H9 (cell line): ENCODE results near the gene SEMA3G. TPM values are rescaled to one million over a fixed set of nuclear protein-coding genes. Genes with fewer than 3 reads are reported as not detected.

Source experiments
- DNase-seq: peaks from one replicate; pipeline ENCODE4 v3.0.0-alpha.2; 2017
- H2AFZ ChIP-seq: one replicate; pipeline ENCODE4 v1.6.1; 2013; ENCODE audit warnings: mild to moderate bottlenecking, low read length, control low read depth, moderate library complexity
- H2AK5ac ChIP-seq: 2 replicates; pipeline ENCODE4 v1.6.1; 2013; ENCODE audit warnings: low read length, control low read depth, mixed read lengths; ENCODE audit not compliant: insufficient read length
- H2BK120ac ChIP-seq: one replicate; pipeline ENCODE4 v1.6.1; 2013; ENCODE audit warnings: low read depth, mild to moderate bottlenecking, low read length, control low read depth, inconsistent platforms; ENCODE audit not compliant: poor library complexity, severe bottlenecking
- H2BK12ac ChIP-seq: 2 replicates; pipeline ENCODE4 v1.6.1; 2013; ENCODE audit warnings: low read length, control low read depth, mixed read lengths, low read depth; ENCODE audit not compliant: insufficient read length
- H2BK15ac ChIP-seq: 2 replicates; pipeline ENCODE4 v1.6.1; 2013; ENCODE audit warnings: low read depth, low read length, control low read depth
- H2BK20ac ChIP-seq: one replicate; pipeline ENCODE4 v1.6.1; 2013; ENCODE audit warnings: low read depth, mild to moderate bottlenecking, low read length, control low read depth, inconsistent platforms; ENCODE audit not compliant: poor library complexity, severe bottlenecking
- H2BK5ac ChIP-seq: 2 replicates; pipeline ENCODE4 v1.6.1; 2013; ENCODE audit warnings: low read length, control low read depth, mixed read lengths; ENCODE audit not compliant: insufficient read length
- H3K14ac ChIP-seq: 2 replicates; pipeline ENCODE4 v1.6.1; 2013; ENCODE audit warnings: low read length, control low read depth; ENCODE audit not compliant: insufficient read depth
- H3K18ac ChIP-seq: 2 replicates; pipeline ENCODE4 v1.6.1; 2013; ENCODE audit warnings: low read depth, mild to moderate bottlenecking, mixed read lengths, low read length, control low read depth; ENCODE audit not compliant: insufficient read length
- H3K23ac ChIP-seq: 2 replicates; pipeline ENCODE4 v1.6.1; 2013; ENCODE audit warnings: low read length, control low read depth, mixed read lengths, low read depth; ENCODE audit not compliant: insufficient read length
- H3K23me2 ChIP-seq: 2 replicates; pipeline ENCODE4 v1.6.1; 2013; ENCODE audit warnings: low read depth, mild to moderate bottlenecking, mixed read lengths, low read length, control low read depth; ENCODE audit not compliant: insufficient read length, poor library complexity, severe bottlenecking
- H3K27ac ChIP-seq: 2 replicates; pipeline ENCODE4 v1.5.1; 2013; ENCODE audit warnings: low read length, control low read depth, mixed read lengths, low read depth; ENCODE audit not compliant: insufficient read length
- H3K27me3 ChIP-seq: 2 replicates; pipeline ENCODE4 v1.6.1; 2013; ENCODE audit warnings: low read length, control low read depth, inconsistent platforms; ENCODE audit not compliant: insufficient read depth
- H3K4ac ChIP-seq: 2 replicates; pipeline ENCODE4 v1.6.1; 2013; ENCODE audit warnings: low read depth, mild to moderate bottlenecking, control low read depth, inconsistent platforms, low read length, moderate library complexity
- H3K4me1 ChIP-seq: 2 replicates; pipeline ENCODE4 v1.6.1; 2013; ENCODE audit warnings: low read length, control low read depth, inconsistent platforms; ENCODE audit not compliant: insufficient read depth
- H3K4me2 ChIP-seq: 2 replicates; pipeline ENCODE4 v1.6.1; 2013; ENCODE audit warnings: low read length, control low read depth, mixed read lengths; ENCODE audit not compliant: insufficient read length, insufficient read depth
- H3K56ac ChIP-seq: 2 replicates; pipeline ENCODE4 v1.6.1; 2013; ENCODE audit warnings: low read depth, mild to moderate bottlenecking, mixed read lengths, low read length, control low read depth; ENCODE audit not compliant: insufficient read length
- H3K79me1 ChIP-seq: 2 replicates; pipeline ENCODE4 v1.6.1; 2013; ENCODE audit warnings: low read depth, mild to moderate bottlenecking, moderate library complexity, low read length, control low read depth, inconsistent platforms; ENCODE audit not compliant: insufficient read depth, poor library complexity, severe bottlenecking
- H3K79me2 ChIP-seq: 2 replicates; pipeline ENCODE4 v1.6.1; 2013; ENCODE audit warnings: low read length, control low read depth, inconsistent platforms; ENCODE audit not compliant: insufficient read depth
- H3K9ac ChIP-seq: 2 replicates; pipeline ENCODE4 v1.6.1; 2013; ENCODE audit warnings: low read length, control low read depth, mixed read lengths; ENCODE audit not compliant: insufficient read length; ENCODE audit errors: extremely low read depth
- H3K9me3 ChIP-seq: one replicate; pipeline ENCODE4 v1.6.1; 2013; ENCODE audit warnings: low read depth, low read length, inconsistent platforms; ENCODE audit not compliant: control insufficient read depth
- H3T11ph ChIP-seq: one replicate; pipeline ENCODE4 v1.6.1; 2013; ENCODE audit warnings: mild to moderate bottlenecking, low read length, control low read depth, inconsistent platforms
- H4K20me1 ChIP-seq: one replicate; pipeline ENCODE4 v1.6.1; 2013; ENCODE audit not compliant: control insufficient read depth, insufficient read length, insufficient read depth
- H4K5ac ChIP-seq: 2 replicates; pipeline ENCODE4 v1.6.1; 2013; ENCODE audit warnings: low read depth, mild to moderate bottlenecking, mixed read lengths, low read length, control low read depth; ENCODE audit not compliant: insufficient read length
- H4K8ac ChIP-seq: replicated peaks from 2 replicates; pipeline ENCODE4 v1.6.1; 2013; ENCODE audit warnings: low read length, control low read depth, mixed read lengths, low read depth; ENCODE audit not compliant: insufficient read length
- H4K91ac ChIP-seq: 2 replicates; pipeline ENCODE4 v1.6.1; 2013; ENCODE audit warnings: low read depth, mild to moderate bottlenecking, moderate library complexity, mixed read lengths, low read length, control low read depth; ENCODE audit not compliant: insufficient read length
- H3K27ac Mint-ChIP-seq, 3 experiments: 2 replicates in 2 of 3; 3 replicates in 1 of 3; pipeline ENCODE4 v1.8.0; 2020 to 2021; ENCODE audit warnings: mixed read lengths in 3 of 3, mild to moderate bottlenecking in 1 of 3, moderate library complexity in 1 of 3
- H3K27me3 Mint-ChIP-seq: 2 replicates; pipeline ENCODE4 v1.8.0; 2021; ENCODE audit warnings: low read depth, mild to moderate bottlenecking, moderate library complexity, mixed read lengths
- H3K36me3 Mint-ChIP-seq, 3 experiments: 2 replicates in 2 of 3; 3 replicates in 1 of 3; pipeline ENCODE4 v1.8.0; 2020 to 2021; ENCODE audit warnings: low read depth in 3 of 3, mixed read lengths in 3 of 3; ENCODE audit not compliant: insufficient read depth in 1 of 3
- H3K4me1 Mint-ChIP-seq, 2 experiments: 2 replicates each; pipeline ENCODE4 v1.8.0; 2020; ENCODE audit warnings: mixed read lengths in 2 of 2
- H3K4me3 Mint-ChIP-seq, 2 experiments: 2 replicates in 1 of 2; 3 replicates in 1 of 2; pipeline ENCODE4 v1.8.0; 2020 to 2021; ENCODE audit warnings: mild to moderate bottlenecking in 2 of 2, mixed read lengths in 2 of 2, moderate library complexity in 1 of 2
- H3K9me3 Mint-ChIP-seq, 2 experiments: 2 replicates in 1 of 2; 3 replicates in 1 of 2; pipeline ENCODE4 v1.8.0; 2020; ENCODE audit warnings: mild to moderate bottlenecking in 2 of 2, mixed read lengths in 2 of 2, moderate library complexity in 1 of 2
- WGBS: extraction: QIAGEN DNeasy Blood & Tissue Kit; methylation state at CpG from one replicate; pipeline ENCODE4 v1.1.7; 2013; ENCODE audit warnings: missing lambda C conversion rate, low lambda C conversion rate, mixed read lengths; ENCODE audit not compliant: insufficient read length; ENCODE audit errors: extremely low coverage; 5-methylcytosine and 5-hydroxymethylcytosine counted together
- total RNA-seq: library from RNA; stranded (reverse); gene quantifications from 2 replicates; pipeline ENCODE4 v1.2.1, GENCODE V29; 2021
- TF ChIP-seq, protein P1 (sequence below): fragments of 200-600 bp; sonication (generic); conservative IDR thresholded peaks from 3 replicates; pipeline ENCODE4 v1.8.0; 2021; ENCODE audit warnings: antibody characterized with exemption, mild to moderate bottlenecking

Gene SEMA3G
- total RNA-seq, 1 experiment from 2014 or later: 2.4 TPM

DNA sequence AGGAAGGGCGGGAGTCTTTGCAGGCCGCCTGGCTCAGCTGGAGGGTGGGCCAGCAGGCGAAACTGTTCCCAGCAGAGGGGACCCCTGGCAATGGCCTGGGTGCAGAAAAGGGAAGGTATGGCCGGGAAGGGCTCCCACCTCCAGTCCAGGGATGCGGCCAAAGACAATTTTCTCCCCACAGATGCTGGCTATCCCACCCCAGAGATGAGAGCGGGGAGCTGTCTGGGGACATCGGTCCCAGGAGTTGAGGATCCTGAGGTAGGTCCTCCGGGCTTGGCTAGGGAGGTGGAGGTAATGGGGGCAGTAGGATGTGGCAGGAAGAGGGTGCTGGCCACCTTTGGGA, 1.7 kb downstream of the SEMA3G start:
- no peak overlapping the region for H3K4ac ChIP-seq
- no peak overlapping the region for H2BK5ac ChIP-seq
- no peaks in the 10 kb centered on the region for H3K23me2 ChIP-seq
- no peak overlapping the region for H2BK15ac ChIP-seq
- H3K23ac ChIP-seq: no peak overlapping the region
- no peaks in the 10 kb centered on the region for H3K9me3 ChIP-seq
- no peaks in the 10 kb centered on the region for H4K20me1 ChIP-seq
- H4K8ac ChIP-seq: no peak overlapping the region
- peak; percentile 21 for DNase-seq
- Mint-ChIP-seq H3K36me3 (no peaks in the 10 kb centered on the region; a peak in 1 of 7 replicates), H3K4me3 (no peak overlapping the region), H3K27ac (no peak overlapping the region; a peak in 1 of 7 replicates), H3K4me1 (peaks cover 9 to 16% of the 10 kb centered on the region in 2 experiments; a peak in 3 of 4 replicates), H3K9me3 (no peaks in the 10 kb centered on the region), H3K27me3 (peaks cover 6% of the 10 kb centered on the region)
- H4K91ac ChIP-seq: no peak overlapping the region
- H2AK5ac ChIP-seq: no peak overlapping the region
- no peaks in the 10 kb centered on the region for H3K79me2 ChIP-seq
- no peak overlapping the region for H4K5ac ChIP-seq
- H3K4me2 ChIP-seq: no peak overlapping the region
- H3K79me1 ChIP-seq: no peaks in the 10 kb centered on the region
- H2BK20ac ChIP-seq: no peak overlapping the region
- no peak overlapping the region for H3K14ac ChIP-seq
- TF ChIP-seq, protein P1, sequence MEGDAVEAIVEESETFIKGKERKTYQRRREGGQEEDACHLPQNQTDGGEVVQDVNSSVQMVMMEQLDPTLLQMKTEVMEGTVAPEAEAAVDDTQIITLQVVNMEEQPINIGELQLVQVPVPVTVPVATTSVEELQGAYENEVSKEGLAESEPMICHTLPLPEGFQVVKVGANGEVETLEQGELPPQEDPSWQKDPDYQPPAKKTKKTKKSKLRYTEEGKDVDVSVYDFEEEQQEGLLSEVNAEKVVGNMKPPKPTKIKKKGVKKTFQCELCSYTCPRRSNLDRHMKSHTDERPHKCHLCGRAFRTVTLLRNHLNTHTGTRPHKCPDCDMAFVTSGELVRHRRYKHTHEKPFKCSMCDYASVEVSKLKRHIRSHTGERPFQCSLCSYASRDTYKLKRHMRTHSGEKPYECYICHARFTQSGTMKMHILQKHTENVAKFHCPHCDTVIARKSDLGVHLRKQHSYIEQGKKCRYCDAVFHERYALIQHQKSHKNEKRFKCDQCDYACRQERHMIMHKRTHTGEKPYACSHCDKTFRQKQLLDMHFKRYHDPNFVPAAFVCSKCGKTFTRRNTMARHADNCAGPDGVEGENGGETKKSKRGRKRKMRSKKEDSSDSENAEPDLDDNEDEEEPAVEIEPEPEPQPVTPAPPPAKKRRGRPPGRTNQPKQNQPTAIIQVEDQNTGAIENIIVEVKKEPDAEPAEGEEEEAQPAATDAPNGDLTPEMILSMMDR: no peak
- WGBS: no CpG with 5 or more reads among the region's 8 CpGs
- H3K56ac ChIP-seq: no peak overlapping the region
- H2BK120ac ChIP-seq: no peak overlapping the region
- no peak overlapping the region for H3K18ac ChIP-seq
- H2BK12ac ChIP-seq: no peak overlapping the region
- H3K27ac ChIP-seq: no peak overlapping the region
- no peaks in the 10 kb centered on the region for H3K27me3 ChIP-seq
- no peak overlapping the region for H3K9ac ChIP-seq
- H2AFZ ChIP-seq: no peak overlapping the region
- H3T11ph ChIP-seq: no peak overlapping the region
- no peaks in the 10 kb centered on the region for H3K4me1 ChIP-seq
